GM21737 (cell line): Measurements from ENCODE around the gene GSTO1.

Source experiments
- ATAC-seq: cut with Tn5 transposase; IDR thresholded peaks from one replicate; pipeline ENCODE4 v1.9.1; 2021; ENCODE audit warnings: mild to moderate bottlenecking, moderate library complexity; ENCODE audit not compliant: unreplicated experiment

The GSTO1 gene

GRCh38 chr10:104303594-104304355 is 49.1 kb downstream of the GSTO1 start:
- ATAC-seq: no peak

- ATAC-seq: no peak
These were observed 49.7 kb downstream of the GSTO1 start for GRCh38 chr10:104304356-104304745.

- no peak for ATAC-seq
These were observed 50.2 kb downstream of the GSTO1 start for GRCh38 chr10:104304927-104305326.

- ATAC-seq: no peak
These were observed 52.2 kb downstream of the GSTO1 start for GRCh38 chr10:104306897-104307296.

GRCh38 chr10:104307576-104308438 is 53.1 kb downstream of the GSTO1 start:
- no peak for ATAC-seq

- ATAC-seq: peak; percentile 66
These were observed 53.8 kb downstream of the GSTO1 start for GRCh38 chr10:104308439-104308903.

GRCh38 chr10:104309980-104310978 is 55.6 kb downstream of the GSTO1 start:
- ATAC-seq: no peak

GRCh38 chr10:104311184-104311720 is 56.6 kb downstream of the GSTO1 start:
- ATAC-seq: no peak

- no peak for ATAC-seq
These were observed 60.1 kb downstream of the GSTO1 start for GRCh38 chr10:104314591-104315485.

GRCh38 chr10:104315486-104315921 is 60.8 kb downstream of the GSTO1 start:
- ATAC-seq: no peak

- no peak for ATAC-seq
These were observed 61.8 kb downstream of the GSTO1 start for GRCh38 chr10:104316321-104317099.
